Activated CD4-positive, alpha-beta memory T cell treated with anti-CD3 and anti-CD28 coated beads for 36 hours (primary cell): ENCODE data around the gene GCKR. TPM values are rescaled to one million over a fixed set of nuclear protein-coding genes. Genes with fewer than 3 reads are reported as not detected.
"Not testable (repeated sequence)": the region's sequence is repeated elsewhere in the genome, so short reads cannot be mapped to it uniquely, and the experiment has no call there.

Experiments used
- CTCF ChIA-PET: fragments of 350-600 bp; sonication (Branson Sonifier 250); formaldehyde crosslinking; loops from one replicate; lab custom pipeline; 2021; ENCODE audit warnings: antibody characterized with exemption, inconsistent platforms; lab: Charles Lee
- POLR2A ChIA-PET: fragments of 350-600 bp; sonication (Branson Sonifier 250); formaldehyde crosslinking; loops from one replicate; lab custom pipeline; 2021; ENCODE audit warnings: antibody characterized with exemption; lab: Charles Lee
- DNase-seq: peaks from one replicate; pipeline ENCODE4 v3.0.0-alpha.2; 2020
- H3K27ac Mint-ChIP-seq: one replicate; pipeline ENCODE4 v1.8.0; 2021; ENCODE audit warnings: mixed read lengths
- H3K27me3 Mint-ChIP-seq: one replicate; pipeline ENCODE4 v1.8.0; 2021; ENCODE audit warnings: mixed read lengths
- H3K36me3 Mint-ChIP-seq: one replicate; pipeline ENCODE4 v1.8.0; 2021; ENCODE audit warnings: mixed read lengths
- H3K4me1 Mint-ChIP-seq: one replicate; pipeline ENCODE4 v1.8.0; 2021; ENCODE audit warnings: low read depth, mixed read lengths
- H3K4me3 Mint-ChIP-seq: one replicate; pipeline ENCODE4 v1.8.0; 2021; ENCODE audit warnings: mild to moderate bottlenecking, mixed read lengths
- H3K9me3 Mint-ChIP-seq: one replicate; pipeline ENCODE4 v1.8.0; 2021; ENCODE audit warnings: mixed read lengths
- intact Hi-C: fragments of 100-400 bp; cut with micrococcal nuclease; formaldehyde crosslinking; loops from one replicate; pipeline ENCODE4 v1.15.1; 2023
- total RNA-seq, 2 experiments: library from RNA; stranded (reverse); gene quantifications; one replicate each; pipeline ENCODE4 v1.2.3, GENCODE V29; 2021

The GCKR gene
- total RNA-seq, 2 experiments from 2014 or later = not detected

DNA sequence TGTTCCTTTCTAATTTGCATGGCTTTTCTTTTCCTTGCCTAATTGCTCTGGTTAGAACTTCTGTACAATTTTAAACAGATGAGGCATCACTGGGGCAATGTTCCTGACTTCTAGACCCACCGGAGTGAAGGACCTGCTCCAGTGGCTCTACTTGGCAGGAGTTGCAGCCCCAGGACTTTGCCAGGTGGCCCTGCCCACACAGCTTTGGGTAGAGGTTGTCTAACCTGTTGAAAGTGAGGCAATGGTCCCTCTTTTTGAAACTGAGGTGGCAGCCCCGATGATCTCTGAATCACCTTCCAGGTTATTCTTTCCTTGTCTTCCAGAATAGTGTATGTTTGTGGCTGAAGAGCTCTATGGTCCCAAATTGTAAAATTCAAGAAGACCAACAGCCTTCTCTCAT, 56.3 kb downstream of the GCKR start:
- Mint-ChIP-seq H3K4me3 (no peak overlapping the region), H3K27ac (no peak overlapping the region), H3K36me3 (no peaks in the 10 kb centered on the region), H3K27me3 (peaks cover 3% of the 10 kb centered on the region), H3K9me3 (no peaks in the 10 kb centered on the region), H3K4me1 (no peaks in the 10 kb centered on the region)
- intact Hi-C loops = no loop called here
- ChIA-PET CTCF (no interaction called here), POLR2A (no interaction called here)
- DNase-seq = no peak

DNA sequence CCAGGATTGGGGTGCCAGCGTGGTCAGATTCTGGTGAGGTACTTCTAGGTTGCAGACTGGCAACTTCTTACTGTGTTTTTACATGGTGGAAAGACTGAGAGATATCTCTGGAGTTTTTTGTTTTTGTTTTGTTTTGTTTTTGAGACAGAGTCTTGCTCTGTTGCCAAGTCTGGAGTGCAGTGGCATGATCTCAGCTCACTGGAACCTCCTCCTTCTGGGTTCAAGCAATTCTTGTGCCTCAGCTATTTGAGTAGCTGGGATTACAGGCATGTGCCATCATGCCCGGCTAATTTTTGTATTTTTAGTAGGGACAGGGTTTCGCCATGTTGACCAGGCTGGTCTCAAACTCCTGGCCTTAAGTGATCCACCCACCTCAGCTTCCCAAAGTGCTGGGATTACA, 57.8 kb downstream of the GCKR start:
- DNase-seq, H3K27ac Mint-ChIP-seq, intact Hi-C loops, H3K27me3 Mint-ChIP-seq, H3K4me1 Mint-ChIP-seq, H3K4me3 Mint-ChIP-seq, H3K9me3 Mint-ChIP-seq, CTCF ChIA-PET, H3K36me3 Mint-ChIP-seq, POLR2A ChIA-PET: not testable (repeated sequence)

DNA sequence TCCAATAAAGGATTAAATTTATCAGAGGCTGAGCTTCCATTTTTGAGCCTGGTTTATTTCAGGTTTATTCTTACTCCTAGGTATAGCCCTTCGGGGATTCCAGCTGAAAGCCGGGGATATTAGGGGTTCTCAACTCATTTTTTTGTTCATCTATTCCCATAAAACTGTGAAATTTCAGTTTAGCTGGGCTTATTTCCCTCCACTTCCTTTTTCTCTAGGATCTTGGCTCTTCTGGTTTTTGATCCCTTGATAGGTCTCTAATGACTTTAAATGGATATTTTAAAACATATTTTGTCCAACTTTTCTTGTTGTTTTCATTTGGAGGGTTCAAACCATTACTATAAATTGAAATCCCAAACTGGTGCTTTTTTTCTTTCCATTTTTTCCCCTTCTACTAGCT, 62.6 kb downstream of the GCKR start:
- ChIA-PET CTCF (no interaction called here), POLR2A (no interaction called here)
- Mint-ChIP-seq H3K36me3 (no peaks in the 10 kb centered on the region), H3K9me3 (no peaks in the 10 kb centered on the region), H3K27me3 (peaks cover 8% of the 10 kb centered on the region), H3K27ac (no peak overlapping the region), H3K4me3 (no peak overlapping the region), H3K4me1 (no peaks in the 10 kb centered on the region)
- intact Hi-C loops = no loop called here
- no peak for DNase-seq

DNA sequence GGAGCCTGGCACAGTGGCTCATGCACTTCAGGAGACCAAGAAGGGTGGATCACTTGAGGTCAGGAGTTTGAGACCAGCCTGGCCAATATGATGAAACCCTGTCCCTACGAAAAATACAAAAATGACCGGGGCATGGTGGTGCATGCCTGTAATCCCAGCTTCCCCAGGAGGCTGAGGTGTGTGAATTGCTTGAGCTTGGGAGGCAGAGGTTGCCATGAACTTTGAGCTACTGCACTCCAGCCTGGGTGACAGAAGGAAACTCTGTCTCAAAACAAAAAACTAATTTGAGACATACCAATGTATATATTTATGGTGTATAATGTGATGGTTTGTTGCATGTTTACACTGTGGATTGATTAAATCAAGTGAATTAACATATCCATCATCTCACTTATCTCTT, 64.4 kb downstream of the GCKR start:
- H3K36me3 Mint-ChIP-seq = no peaks in the 10 kb centered on the region
- no peak overlapping the region for H3K4me3 Mint-ChIP-seq
- peaks cover 11% of the 10 kb centered on the region for H3K27me3 Mint-ChIP-seq
- no peak overlapping the region for H3K27ac Mint-ChIP-seq
- intact Hi-C loops = no loop called here
- CTCF ChIA-PET = no interaction called here
- no peaks in the 10 kb centered on the region for H3K4me1 Mint-ChIP-seq
- no peak for DNase-seq
- POLR2A ChIA-PET = no interaction called here
- no peaks in the 10 kb centered on the region for H3K9me3 Mint-ChIP-seq

DNA sequence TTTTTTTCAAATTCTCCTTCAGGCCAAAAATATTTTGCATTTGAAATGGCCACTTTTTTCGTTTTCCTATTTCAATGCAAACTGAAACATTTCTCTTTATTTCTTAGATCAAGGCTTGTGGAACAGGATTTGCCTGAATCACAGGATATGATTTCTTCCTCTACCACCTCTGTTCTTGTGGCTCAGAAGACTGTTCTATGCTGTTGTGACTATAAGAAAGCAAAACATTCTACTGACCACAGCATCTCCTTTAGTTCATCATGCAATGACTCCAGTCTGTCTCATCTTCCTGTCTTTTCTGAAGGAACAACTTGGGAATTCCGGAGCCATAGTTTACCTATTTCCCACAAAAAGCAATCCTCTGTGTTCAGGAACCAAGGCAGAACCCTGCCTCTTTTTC, 70.0 kb downstream of the GCKR start:
- ChIA-PET POLR2A (no interaction called here), CTCF (no interaction called here)
- no peaks in the 10 kb centered on the region for H3K4me1 Mint-ChIP-seq
- intact Hi-C loops = no loop called here
- no peaks in the 10 kb centered on the region for H3K36me3 Mint-ChIP-seq
- DNase-seq = no peak
- no peak overlapping the region for H3K4me3 Mint-ChIP-seq
- H3K27ac Mint-ChIP-seq = no peak overlapping the region
- H3K27me3 Mint-ChIP-seq = peaks cover 38% of the 10 kb centered on the region
- H3K9me3 Mint-ChIP-seq = no peaks in the 10 kb centered on the region

DNA sequence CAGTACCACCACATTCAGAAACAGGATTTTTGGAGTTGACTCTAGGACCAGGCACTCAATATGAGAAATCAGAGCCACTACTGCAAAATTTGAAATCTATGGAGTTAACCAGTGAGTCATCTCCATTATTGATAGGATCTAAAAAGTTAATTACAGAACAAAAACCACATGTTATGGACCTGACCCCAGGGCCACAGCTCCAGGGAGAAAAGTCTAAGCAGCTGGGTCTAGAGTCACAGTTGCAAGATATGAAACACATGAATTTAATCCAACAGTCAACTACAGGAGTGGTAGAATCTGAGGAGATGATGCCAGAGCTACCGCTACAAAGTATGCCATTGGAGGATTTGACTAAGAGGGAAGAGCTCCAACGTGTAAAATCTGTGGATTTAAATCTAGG, 72.8 kb downstream of the GCKR start:
- intact Hi-C loops = no loop called here
- no peak overlapping the region for H3K27ac Mint-ChIP-seq
- ChIA-PET CTCF (no interaction called here), POLR2A (no interaction called here)
- DNase-seq = no peak
- peaks cover 34% of the 10 kb centered on the region for H3K27me3 Mint-ChIP-seq
- H3K9me3 Mint-ChIP-seq = peaks cover 4% of the 10 kb centered on the region
- peaks cover 1% of the 10 kb centered on the region for H3K36me3 Mint-ChIP-seq
- no peaks in the 10 kb centered on the region for H3K4me1 Mint-ChIP-seq
- H3K4me3 Mint-ChIP-seq = no peak overlapping the region

DNA sequence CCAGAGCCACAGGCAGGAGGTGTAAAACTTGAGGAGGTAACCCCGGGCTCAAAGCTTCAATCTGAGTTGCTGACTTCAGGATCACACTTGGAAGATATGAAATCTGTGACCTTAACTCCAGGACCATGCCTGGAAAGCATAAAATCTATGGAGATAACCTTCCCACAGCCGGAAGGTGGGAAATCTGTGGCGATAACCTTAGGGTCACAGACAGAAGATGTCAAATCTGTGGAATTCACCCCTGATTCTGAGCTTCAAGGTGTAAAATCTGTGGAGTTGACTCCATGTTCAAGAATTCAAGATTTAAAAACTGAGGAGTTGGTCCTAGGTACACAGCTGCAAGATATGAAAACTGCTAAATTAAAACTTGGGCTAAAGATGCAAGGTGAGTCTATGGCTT, 74.6 kb downstream of the GCKR start:
- Mint-ChIP-seq H3K27me3 (peaks cover 30% of the 10 kb centered on the region), H3K4me3 (no peak overlapping the region), H3K36me3 (peaks cover 1% of the 10 kb centered on the region), H3K27ac (no peak overlapping the region), H3K9me3 (peaks cover 12% of the 10 kb centered on the region), H3K4me1 (no peaks in the 10 kb centered on the region)
- intact Hi-C loops = no loop called here
- DNase-seq = no peak
- POLR2A ChIA-PET = no interaction called here
- CTCF ChIA-PET = no interaction called here

DNA sequence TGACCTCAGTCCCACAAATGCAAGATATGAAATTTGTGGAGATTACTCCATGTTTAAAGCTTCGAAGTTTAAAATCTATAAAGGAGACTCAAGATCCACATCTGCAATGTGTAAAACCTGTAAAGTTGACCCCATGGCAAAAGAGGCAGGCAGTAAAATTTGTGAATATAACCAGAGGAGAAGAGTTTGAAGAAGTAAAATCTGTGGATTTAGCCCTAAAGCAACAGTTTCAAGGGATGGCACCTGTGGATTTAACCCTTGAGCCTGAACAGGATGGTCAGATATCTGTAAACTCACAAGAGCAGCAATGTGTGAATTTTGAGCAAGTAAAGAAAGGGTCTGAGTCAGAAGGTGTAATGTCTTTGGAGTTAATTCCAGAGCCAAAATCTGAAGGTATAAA, 75.0 kb downstream of the GCKR start:
- Mint-ChIP-seq H3K4me1 (no peaks in the 10 kb centered on the region), H3K27ac (no peak overlapping the region), H3K27me3 (peaks cover 27% of the 10 kb centered on the region), H3K9me3 (peaks cover 12% of the 10 kb centered on the region), H3K36me3 (peaks cover 1% of the 10 kb centered on the region), H3K4me3 (no peak overlapping the region)
- no peak for DNase-seq
- ChIA-PET POLR2A (no interaction called here), CTCF (no interaction called here)
- intact Hi-C loops = no loop called here

DNA sequence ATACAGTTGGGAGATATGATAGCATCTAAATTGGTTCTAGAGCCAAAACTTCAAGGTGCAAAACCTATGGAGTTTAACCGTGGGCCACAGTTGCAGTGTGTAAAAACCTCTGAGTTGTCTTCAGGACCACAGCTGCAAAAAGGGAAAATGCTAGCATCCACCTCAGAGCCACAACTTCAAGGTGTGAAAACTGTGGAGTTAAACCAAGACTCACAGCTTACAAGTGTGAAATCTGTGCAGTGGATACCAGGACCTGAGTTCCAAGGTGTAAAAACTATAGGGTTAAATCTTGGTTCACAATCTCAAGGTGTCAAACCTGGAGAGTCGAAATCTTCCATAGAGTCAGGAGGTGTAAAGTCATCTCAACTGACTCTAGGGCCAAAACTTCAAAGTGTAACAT, 75.8 kb downstream of the GCKR start:
- no peak for DNase-seq
- CTCF ChIA-PET = no interaction called here
- Mint-ChIP-seq H3K27ac (no peak overlapping the region), H3K27me3 (peaks cover 19% of the 10 kb centered on the region), H3K36me3 (peaks cover 1% of the 10 kb centered on the region), H3K9me3 (peaks cover 14% of the 10 kb centered on the region), H3K4me1 (no peaks in the 10 kb centered on the region), H3K4me3 (no peak overlapping the region)
- intact Hi-C loops = no loop called here
- POLR2A ChIA-PET = no interaction called here

DNA sequence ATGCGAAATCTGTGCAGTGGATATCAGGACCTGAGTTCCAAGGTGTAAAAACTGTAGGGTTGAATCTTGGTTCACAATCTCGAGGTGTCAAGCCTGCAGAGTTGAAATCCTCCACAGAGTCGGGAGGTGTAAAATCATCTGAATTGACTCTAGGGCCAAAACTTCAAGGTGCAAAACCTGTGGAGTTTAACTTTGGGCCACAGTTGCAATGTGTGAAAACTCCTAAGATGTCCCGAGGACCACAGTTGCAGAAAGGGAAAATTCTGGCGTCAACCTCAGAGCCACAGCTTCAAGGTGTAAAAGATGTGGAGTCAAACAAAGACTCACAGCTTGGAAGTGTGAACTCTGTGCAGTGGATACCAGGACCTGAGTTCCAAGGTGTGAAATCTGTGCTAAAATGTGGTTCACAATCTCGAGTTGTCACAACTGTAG, 76.4 kb downstream of the GCKR start:
- POLR2A ChIA-PET = no interaction called here
- DNase-seq = no peak
- Mint-ChIP-seq H3K9me3 (peaks cover 20% of the 10 kb centered on the region), H3K4me1 (no peaks in the 10 kb centered on the region), H3K27ac (no peak overlapping the region), H3K27me3 (peaks cover 14% of the 10 kb centered on the region), H3K4me3 (no peak overlapping the region), H3K36me3 (peaks cover 1% of the 10 kb centered on the region)
- intact Hi-C loops = no loop called here
- CTCF ChIA-PET = no interaction called here

Other genes with a start within 250 kb of the GCKR start
- under 1 TPM; 0.86 to 0.90 TPM for gene SLC30A3, start 233.8 kb upstream of the GCKR start, total RNA-seq
- under 1 TPM in 1 of 2 experiments, not detected in 1; 0.19 TPM for gene DNAJC5G, start 221.4 kb upstream of the GCKR start, total RNA-seq
- gene TRIM54, start 214.4 kb upstream of the GCKR start, total RNA-seq = not detected
- gene UCN, start 188.4 kb upstream of the GCKR start, total RNA-seq = 1 to 10 TPM; 1.8 to 1.9 TPM
- 10 to 100 TPM; 85.5 to 86.0 TPM for gene MPV17, start 173.7 kb upstream of the GCKR start, total RNA-seq
- 10 to 100 TPM; 55.2 to 64.5 TPM for gene GTF3C2, start 140.1 kb upstream of the GCKR start, total RNA-seq
- gene EIF2B4, start 126.5 kb upstream of the GCKR start, total RNA-seq = 10 to 100 TPM; 34.6 to 36.5 TPM
- gene SNX17, start 126.2 kb upstream of the GCKR start, total RNA-seq = 10 to 100 TPM; 91.2 to 93.2 TPM
- 1 to 10 TPM; 8.6 to 9.7 TPM for gene ZNF513, start 116.1 kb upstream of the GCKR start, total RNA-seq
- 100 to 1,000 TPM; 127 to 132 TPM for gene PPM1G, start 87.2 kb upstream of the GCKR start, total RNA-seq
- gene NRBP1, start 68.2 kb upstream of the GCKR start, total RNA-seq = 10 to 100 TPM; 80.8 to 82.7 TPM
- gene KRTCAP3, start 54.5 kb upstream of the GCKR start, total RNA-seq = 1 to 10 TPM; 5.4 to 6.4 TPM
- gene IFT172, start 7.1 kb upstream of the GCKR start, total RNA-seq = 1 to 10 TPM; 7.7 to 8.2 TPM
- under 1 TPM; 0.22 to 0.38 TPM for gene FNDC4, start 1.6 kb upstream of the GCKR start, total RNA-seq
- gene ZNF512, start 86.2 kb downstream of the GCKR start, total RNA-seq = 10 to 100 TPM; 27.4 to 30.0 TPM
- gene CCDC121, start 132.2 kb downstream of the GCKR start, total RNA-seq = under 1 TPM; 0.34 to 0.36 TPM
- 10 to 100 TPM; 54.4 to 56.8 TPM for gene GPN1, start 132.2 kb downstream of the GCKR start, total RNA-seq
- gene SUPT7L, start 166.8 kb downstream of the GCKR start, total RNA-seq = 10 to 100 TPM; 30.1 to 30.3 TPM
- 10 to 100 TPM; 26.5 TPM for gene SLC4A1AP, start 167.1 kb downstream of the GCKR start, total RNA-seq